ENCODE measurements around the gene UNK.
A peak's percentile ranks its signal among the peaks of the same experiment; 100 is the strongest.

The UNK gene

DNA sequence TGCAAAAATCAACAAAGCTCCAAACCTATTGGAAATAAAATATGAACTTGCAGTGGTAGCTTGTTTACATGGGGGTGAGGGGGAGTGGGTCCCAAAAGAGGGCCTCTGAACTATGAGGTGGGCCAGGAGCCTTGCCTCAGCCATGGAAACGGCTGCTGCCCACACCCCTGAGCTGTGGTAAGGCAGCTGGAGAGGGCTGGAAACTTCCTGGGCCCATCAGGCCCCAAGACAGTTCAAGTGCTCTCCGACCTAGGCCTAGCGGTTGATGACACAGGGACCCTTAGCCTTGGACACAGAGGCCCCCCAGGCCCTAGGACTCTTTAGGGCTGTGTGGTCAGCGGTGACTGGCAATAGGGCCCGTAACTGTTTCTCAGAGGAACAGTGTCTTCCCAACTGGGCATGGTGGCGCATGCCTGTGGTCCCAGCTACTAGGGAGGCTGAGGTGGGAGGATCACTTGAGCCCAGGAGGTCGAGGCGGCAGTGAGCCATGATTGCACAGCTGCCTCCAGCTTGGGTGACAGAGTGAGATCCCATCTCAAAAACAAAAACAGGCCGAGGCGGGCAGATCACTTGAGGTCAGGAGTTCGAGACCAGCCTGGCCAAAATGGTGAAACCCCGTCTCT, 41.3 kb downstream of the UNK start:
- TF ChIP-seq, protein P1, sequence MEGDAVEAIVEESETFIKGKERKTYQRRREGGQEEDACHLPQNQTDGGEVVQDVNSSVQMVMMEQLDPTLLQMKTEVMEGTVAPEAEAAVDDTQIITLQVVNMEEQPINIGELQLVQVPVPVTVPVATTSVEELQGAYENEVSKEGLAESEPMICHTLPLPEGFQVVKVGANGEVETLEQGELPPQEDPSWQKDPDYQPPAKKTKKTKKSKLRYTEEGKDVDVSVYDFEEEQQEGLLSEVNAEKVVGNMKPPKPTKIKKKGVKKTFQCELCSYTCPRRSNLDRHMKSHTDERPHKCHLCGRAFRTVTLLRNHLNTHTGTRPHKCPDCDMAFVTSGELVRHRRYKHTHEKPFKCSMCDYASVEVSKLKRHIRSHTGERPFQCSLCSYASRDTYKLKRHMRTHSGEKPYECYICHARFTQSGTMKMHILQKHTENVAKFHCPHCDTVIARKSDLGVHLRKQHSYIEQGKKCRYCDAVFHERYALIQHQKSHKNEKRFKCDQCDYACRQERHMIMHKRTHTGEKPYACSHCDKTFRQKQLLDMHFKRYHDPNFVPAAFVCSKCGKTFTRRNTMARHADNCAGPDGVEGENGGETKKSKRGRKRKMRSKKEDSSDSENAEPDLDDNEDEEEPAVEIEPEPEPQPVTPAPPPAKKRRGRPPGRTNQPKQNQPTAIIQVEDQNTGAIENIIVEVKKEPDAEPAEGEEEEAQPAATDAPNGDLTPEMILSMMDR (IDR thresholded peaks at IDR 0.05; ENCODE audit: low read depth, low read length, missing control alignments) = no peak
- Histone ChIP-seq H3K27ac (no peak overlapping the region), H3K27me3 (replicated peaks) (no peaks in the 10 kb centered on the region), H3K36me3 (replicated peaks) (peaks cover 15% of the 10 kb centered on the region), H3K4me3 (ENCODE audit: low read depth, low read length) (no peak overlapping the region)
- DNase-seq = no peak
- in situ Hi-C loops (cut with HindIII; ENCODE audit: low pct_ligation_motif_present, low sequenced_read_pairs) = no loop called here

DNA sequence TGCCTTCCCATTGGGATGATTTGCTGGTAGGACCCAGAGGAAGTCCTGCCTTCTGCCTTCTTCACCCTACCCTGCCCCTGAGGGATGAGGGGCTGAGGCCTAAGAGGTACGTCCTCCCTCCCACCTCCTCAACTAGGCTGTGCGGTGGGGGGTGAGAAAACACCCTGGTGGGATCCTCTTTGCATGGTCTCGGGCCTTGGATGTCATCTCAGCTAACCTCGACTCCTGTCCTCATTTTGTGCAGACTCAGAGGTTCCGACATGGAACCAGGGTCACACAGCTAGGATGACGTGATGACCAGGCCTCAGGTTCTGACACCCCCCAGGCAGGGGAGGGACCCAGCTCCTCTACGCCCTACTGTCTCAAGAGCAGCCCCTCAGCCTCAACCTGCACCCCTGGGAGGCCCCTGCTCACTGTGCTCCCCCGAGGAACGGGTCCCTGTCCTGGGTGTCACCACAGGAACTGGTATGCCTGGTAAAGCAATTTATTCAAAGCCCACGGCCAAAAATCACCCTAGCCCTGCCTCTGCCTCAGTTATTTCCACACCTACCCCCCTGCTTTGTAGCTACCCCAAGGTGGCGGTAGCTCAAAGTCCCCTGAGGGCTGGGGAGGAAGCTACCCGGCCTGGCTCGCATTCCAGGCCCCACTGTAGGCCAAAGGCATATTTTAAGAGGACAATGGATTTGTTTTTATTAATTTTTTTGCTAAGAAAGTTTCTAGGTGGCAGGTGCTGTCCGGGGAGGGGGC, 42.1 kb downstream of the UNK start:
- no peak overlapping the region for H3K27ac ChIP-seq
- in situ Hi-C loops (cut with HindIII; ENCODE audit: low pct_ligation_motif_present, low sequenced_read_pairs) = no loop called here
- no peaks in the 10 kb centered on the region for H3K27me3 ChIP-seq (replicated peaks)
- DNase-seq = no peak
- TF ChIP-seq, protein P1 (IDR thresholded peaks at IDR 0.05; ENCODE audit: low read depth, low read length, missing control alignments) = no peak
- H3K4me3 ChIP-seq (ENCODE audit: low read depth, low read length) = no peak overlapping the region
- peaks cover 10% of the 10 kb centered on the region for H3K36me3 ChIP-seq (replicated peaks)

DNA sequence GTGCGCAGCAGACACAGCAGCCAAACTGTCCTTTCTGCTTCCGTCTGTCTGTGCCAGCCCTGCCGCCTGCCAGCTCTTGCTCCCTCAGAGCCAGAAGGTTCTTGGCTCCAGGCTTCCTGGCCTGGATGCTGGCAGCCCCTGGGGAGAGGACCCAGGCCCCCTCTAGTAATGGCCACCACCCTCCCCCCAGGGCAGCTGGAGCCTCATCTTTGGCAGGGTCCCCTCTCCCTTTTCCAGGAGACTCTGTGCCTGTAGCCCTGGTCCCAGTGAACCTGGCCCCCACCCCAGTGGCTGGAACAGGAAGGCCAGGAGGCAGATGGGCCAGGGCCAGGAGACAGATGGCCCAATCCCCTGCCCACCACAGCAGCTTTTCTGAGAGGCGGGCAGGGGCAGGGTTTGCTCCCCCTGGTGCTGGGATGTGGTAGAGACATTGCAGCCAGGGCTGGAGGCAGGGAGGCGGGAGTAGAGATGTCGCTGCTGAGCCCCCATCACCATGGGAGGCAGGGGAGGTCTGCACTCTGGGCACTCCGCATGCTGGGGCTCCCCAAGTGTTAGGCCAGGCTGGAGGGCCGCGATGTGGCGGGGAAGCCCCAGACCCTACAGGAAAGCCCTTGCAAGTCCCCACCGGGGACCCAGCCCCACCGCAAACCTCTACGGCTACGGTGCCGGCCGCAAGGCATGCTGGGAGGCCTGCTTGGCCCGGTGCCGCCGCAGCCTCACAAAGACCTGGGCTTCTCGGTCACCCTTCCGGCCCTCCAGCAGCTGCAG, 42.9 kb downstream of the UNK start:
- Histone ChIP-seq H3K36me3 (replicated peaks) (peaks cover 6% of the 10 kb centered on the region), H3K27me3 (replicated peaks) (no peaks in the 10 kb centered on the region), H3K4me3 (ENCODE audit: low read depth, low read length) (peak overlapping the region; percentile 49), H3K27ac (no peak overlapping the region)
- in situ Hi-C loops (cut with HindIII; ENCODE audit: low pct_ligation_motif_present, low sequenced_read_pairs) = no loop called here
- TF ChIP-seq, protein P1 (IDR thresholded peaks at IDR 0.05; ENCODE audit: low read depth, low read length, missing control alignments) = peak; percentile 92
- DNase-seq = peak; percentile 56

DNA sequence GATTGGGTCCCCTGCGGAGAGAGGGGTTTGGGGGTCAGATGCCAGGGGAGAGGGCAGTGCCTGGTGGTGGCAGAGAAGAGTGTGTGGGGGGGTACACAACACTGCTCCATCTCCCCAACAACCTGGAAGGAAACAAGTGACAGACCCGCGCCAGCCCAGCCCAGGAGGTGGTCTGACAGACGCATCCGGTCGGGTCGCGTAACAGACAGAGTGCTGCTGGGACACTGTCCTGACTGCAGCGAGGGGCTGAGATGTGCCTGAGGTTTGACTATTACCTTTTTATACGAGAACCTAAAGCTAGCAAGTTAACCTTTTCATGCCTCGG, 43.4 kb downstream of the UNK start:
- Histone ChIP-seq H3K27ac (no peak overlapping the region), H3K4me3 (ENCODE audit: low read depth, low read length) (peak overlapping the region; percentile 49), H3K27me3 (replicated peaks) (no peaks in the 10 kb centered on the region), H3K36me3 (replicated peaks) (peaks cover 6% of the 10 kb centered on the region)
- TF ChIP-seq, protein P1 (IDR thresholded peaks at IDR 0.05; ENCODE audit: low read depth, low read length, missing control alignments) = no peak
- in situ Hi-C loops (cut with HindIII; ENCODE audit: low pct_ligation_motif_present, low sequenced_read_pairs) = no loop called here
- DNase-seq = no peak

DNA sequence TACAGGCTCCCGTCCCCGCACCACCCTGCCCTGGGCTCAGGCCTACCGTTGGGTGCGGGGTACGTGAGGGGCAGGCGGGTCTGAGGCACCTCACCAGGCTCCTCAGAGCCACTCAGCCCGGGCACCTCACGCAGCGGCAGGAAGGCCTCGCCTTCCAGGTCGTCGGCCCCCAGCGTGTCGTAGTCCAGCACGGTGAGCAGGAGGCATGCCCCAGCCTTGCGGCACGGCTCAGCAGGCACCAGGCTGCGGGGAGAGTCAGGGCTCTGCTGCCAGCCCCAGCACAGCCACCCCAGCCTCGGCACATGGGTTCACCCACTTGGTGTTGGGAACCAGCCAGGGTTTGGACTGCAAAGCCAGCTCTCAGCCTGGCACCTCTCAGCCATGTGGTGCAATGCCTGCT, 44.1 kb downstream of the UNK start:
- no peak overlapping the region for H3K27ac ChIP-seq
- in situ Hi-C loops (cut with HindIII; ENCODE audit: low pct_ligation_motif_present, low sequenced_read_pairs) = no loop called here
- no peak overlapping the region for H3K4me3 ChIP-seq (ENCODE audit: low read depth, low read length)
- TF ChIP-seq, protein P1 (IDR thresholded peaks at IDR 0.05; ENCODE audit: low read depth, low read length, missing control alignments) = no peak
- no peak for DNase-seq
- H3K36me3 ChIP-seq (replicated peaks) = peaks cover 4% of the 10 kb centered on the region
- no peaks in the 10 kb centered on the region for H3K27me3 ChIP-seq (replicated peaks)
